Fibroblast of pulmonary artery (primary cell): ENCODE results near the gene TMBIM1.

Experiments used
- DNase-seq: peaks from one replicate; pipeline ENCODE4 v3.0.0-alpha.2; 2010; ENCODE audit warnings: low read depth
- H3K4me3 ChIP-seq: replicated peaks from 2 replicates; pipeline ENCODE4 v1.5.1; 2011; ENCODE audit warnings: low read depth, mild to moderate bottlenecking, control low read depth, low read length, moderate library complexity
- TF ChIP-seq, protein P1 (sequence below): IDR thresholded peaks from 2 replicates; pipeline ENCODE4 v1.5.1; 2011; ENCODE audit warnings: mild to moderate bottlenecking, control low read depth, low read length, inconsistent platforms; ENCODE audit errors: missing control alignments

Gene TMBIM1

DNA sequence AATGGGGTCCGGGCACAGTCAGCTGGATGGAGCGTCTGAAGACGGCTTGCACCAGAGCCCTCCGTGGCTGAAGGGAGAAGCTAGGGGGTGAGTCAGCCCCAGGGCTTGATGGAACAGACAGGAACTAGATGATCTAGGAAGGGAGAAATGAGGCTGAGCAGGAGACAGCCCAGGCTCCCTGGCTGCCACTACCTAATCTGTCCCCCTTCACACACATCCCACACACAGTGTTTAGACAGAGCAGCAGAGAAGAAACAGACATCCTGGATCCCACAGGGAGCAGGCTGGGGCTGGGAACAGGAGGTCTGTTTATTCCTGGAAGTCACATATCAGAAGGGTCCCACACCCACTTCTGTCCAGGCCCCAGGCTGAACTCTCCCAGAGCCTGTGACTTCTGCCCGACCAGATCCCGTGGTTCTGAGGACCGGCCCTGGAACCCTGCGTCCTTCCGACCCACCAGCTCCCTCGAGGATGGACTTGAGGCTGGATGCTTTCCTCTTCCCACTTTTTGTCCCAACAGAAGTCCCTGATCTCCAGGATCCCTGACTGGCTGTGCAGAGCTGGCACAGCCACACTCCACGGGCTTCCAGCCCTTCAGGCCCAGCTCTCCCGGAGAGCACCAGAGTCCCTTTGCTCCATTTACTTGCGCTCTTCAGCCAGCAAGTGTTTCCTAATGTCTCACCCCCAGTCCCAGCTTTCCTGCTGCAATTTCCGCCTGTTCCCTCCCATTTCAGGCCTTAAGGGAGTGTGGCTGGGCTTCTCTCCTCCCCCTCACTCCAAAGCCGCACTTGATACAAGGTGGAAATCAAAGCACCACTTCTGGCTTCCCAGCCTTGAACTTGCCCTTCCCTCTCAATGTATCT lies 33.0 kb downstream of the TMBIM1 start:
- peak; percentile 88 for DNase-seq
- TF ChIP-seq, protein P1, sequence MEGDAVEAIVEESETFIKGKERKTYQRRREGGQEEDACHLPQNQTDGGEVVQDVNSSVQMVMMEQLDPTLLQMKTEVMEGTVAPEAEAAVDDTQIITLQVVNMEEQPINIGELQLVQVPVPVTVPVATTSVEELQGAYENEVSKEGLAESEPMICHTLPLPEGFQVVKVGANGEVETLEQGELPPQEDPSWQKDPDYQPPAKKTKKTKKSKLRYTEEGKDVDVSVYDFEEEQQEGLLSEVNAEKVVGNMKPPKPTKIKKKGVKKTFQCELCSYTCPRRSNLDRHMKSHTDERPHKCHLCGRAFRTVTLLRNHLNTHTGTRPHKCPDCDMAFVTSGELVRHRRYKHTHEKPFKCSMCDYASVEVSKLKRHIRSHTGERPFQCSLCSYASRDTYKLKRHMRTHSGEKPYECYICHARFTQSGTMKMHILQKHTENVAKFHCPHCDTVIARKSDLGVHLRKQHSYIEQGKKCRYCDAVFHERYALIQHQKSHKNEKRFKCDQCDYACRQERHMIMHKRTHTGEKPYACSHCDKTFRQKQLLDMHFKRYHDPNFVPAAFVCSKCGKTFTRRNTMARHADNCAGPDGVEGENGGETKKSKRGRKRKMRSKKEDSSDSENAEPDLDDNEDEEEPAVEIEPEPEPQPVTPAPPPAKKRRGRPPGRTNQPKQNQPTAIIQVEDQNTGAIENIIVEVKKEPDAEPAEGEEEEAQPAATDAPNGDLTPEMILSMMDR = no peak
- peak overlapping the region; percentile 24 for H3K4me3 ChIP-seq

DNA sequence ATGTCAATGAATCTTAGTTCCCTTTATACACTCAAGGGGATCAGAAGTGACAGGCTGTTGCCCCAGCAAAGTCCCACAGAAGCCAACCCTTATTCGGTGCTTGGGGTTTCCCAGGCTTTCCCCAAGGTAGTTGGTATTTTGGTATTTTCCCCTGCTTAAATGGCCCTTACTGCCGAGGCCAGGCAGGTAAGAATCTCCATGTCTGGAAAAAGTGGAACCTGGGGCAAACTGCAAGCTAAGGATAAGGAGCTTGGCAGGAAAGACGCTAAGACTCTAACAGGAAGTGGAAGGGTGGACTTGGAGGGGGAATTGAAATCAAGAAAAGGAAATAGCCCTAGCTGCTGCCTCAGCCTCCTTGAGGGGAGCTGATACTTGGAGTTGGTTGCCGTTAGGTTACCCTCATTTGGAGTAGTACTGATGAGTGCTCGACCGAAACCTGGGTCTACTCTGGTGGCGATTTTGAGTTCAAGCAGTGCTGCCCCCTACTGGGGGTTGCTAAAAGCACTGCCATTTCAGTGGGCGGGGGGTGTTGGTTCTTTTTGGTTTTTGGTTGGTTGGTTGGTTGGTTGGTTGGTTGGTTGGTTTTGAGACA lies 34.8 kb downstream of the TMBIM1 start:
- H3K4me3 ChIP-seq = no peak overlapping the region
- DNase-seq = peak; percentile 36
- TF ChIP-seq, protein P1 = peak; percentile 62

DNA sequence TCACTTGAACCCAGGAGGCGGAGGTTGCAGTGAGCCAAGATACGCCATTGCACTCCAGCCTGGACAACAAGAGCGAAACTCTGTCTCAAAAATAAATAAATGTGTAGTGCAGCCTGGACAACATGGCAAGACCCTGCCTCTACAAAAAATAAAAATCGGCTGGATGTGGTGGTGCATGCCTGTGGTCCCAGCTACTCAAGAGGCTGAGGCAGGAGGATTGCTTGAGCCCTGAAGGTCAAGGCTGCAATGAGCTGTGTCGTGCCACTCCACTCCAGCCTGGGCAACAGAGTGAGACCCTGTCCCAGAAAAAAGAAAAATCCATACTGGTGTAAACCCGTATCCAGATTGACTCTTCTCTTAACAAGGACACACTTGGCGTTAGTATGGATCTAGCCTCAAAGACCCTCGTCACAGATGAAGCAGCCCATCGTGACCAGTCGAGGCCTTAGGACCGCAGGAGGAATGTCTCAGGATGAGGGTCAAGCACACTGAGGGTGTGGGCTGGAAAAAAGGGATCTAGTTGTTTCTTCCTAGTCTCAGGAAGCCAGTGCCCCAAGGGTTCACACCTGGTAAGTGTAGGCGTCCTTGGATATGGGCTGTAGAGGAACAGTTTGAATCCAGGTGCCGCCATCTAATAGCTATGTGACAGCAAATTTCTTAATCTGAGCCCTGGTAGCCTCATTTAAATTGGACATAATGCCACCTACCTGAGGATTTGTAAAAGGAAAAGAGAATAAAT lies 35.5 kb downstream of the TMBIM1 start:
- DNase-seq = no peak
- TF ChIP-seq, protein P1 = no peak
- H3K4me3 ChIP-seq = no peak overlapping the region

DNA sequence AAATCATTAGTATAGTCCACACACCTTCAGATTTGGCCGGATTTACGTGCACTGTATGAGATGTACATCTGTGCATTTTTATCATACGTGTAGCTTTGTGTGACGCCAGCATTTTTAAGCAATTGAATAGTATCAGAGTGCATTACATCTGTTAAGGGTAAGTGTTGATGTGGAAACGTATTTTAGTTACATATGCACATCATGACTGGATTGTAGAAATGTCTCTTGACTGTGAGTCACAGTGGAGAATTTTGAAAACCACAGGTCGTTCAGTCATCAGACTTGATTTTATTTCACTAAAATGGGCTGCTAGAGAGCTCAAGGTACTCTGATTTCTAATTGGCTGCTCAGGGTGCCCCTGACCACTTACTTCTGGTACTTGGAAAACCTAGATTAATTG lies 36.9 kb downstream of the TMBIM1 start:
- DNase-seq = peak; percentile 28
- TF ChIP-seq, protein P1 = no peak
- no peak overlapping the region for H3K4me3 ChIP-seq

DNA sequence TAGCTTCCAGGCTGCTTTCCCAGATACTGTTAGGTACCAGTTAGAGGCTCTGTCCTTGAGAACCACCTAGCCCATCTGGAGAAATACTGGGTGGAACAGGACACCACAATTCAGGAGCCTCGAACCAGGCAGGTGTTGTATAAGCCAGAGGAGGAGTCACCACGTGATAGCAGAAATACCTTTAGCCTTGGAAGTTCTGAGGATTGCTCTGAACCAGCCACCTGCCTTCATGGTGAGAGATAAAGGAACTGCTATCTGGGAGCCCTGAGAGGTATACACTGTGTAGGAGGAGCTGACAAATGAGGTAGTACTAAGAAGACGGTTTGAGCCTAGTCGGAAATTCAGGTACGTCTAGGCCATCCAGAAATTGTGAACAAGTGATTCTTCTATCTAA lies 39.1 kb downstream of the TMBIM1 start:
- H3K4me3 ChIP-seq = no peak overlapping the region
- DNase-seq = no peak
- TF ChIP-seq, protein P1 = no peak

DNA sequence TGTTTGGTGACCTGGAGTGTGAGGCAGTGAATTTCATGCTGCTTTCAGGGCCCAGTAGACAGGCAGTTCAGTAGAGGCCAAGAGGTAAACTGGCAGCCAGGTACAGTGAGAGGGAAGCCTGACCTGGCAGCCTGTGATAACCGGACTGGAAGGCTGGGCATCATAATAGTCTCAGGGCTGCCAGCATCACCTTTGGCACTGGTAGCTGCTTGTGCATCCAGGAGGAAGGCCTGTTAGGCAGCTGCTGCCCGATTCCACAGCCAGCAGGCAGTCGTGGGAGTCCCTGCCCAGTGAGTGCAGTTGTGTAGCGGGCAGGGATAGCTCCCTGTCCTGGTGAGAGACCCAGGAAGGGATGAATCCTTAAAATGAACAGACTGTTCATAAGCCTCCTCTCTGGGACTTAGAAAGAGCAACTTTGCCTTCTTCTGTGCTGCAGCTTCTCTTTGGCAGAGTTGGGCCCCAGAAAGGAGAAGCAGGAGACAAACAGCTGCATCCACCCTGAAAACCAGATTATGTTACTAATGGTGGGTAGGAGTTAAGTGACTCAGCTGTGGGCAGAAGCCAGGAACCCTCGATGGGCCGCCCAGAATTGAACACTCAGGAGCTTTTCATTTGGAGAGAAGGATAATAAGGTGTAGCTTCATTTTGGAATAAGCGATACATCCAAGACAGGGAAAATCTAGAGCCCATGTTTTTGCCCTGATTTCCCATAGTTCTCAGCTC lies 39.6 kb downstream of the TMBIM1 start:
- DNase-seq = no peak
- H3K4me3 ChIP-seq = no peak overlapping the region
- TF ChIP-seq, protein P1 = no peak
